ENCODE results near the gene ARAP1.

The ARAP1 gene

GRCh38 chr11:72702096-72702495, 50.1 kb downstream of the ARAP1 start:
- no peak for DNase-seq

GRCh38 chr11:72701466-72701865, 50.7 kb downstream of the ARAP1 start:
- DNase-seq, result no peak

- no peak for DNase-seq
Observed at GRCh38 chr11:72700146-72700545, 52.1 kb downstream of the ARAP1 start.

GRCh38 chr11:72697814-72698213, 54.4 kb downstream of the ARAP1 start:
- DNase-seq, result no peak

GRCh38 chr11:72696866-72697700, 55.1 kb downstream of the ARAP1 start:
- no peak for DNase-seq

- DNase-seq, result no peak
Observed at GRCh38 chr11:72695354-72695753, 56.9 kb downstream of the ARAP1 start.

- DNase-seq, result no peak
Observed at GRCh38 chr11:72693271-72693968, 58.8 kb downstream of the ARAP1 start.

GRCh38 chr11:72692498-72693237, 59.5 kb downstream of the ARAP1 start:
- DNase-seq, result no peak

GRCh38 chr11:72690166-72690565, 62.0 kb downstream of the ARAP1 start:
- no peak for DNase-seq

- no peak for DNase-seq
Observed at GRCh38 chr11:72688929-72689328, 63.3 kb downstream of the ARAP1 start.

- DNase-seq, result no peak
Observed at GRCh38 chr11:72688486-72688885, 63.7 kb downstream of the ARAP1 start.

GRCh38 chr11:72687326-72687725, 64.9 kb downstream of the ARAP1 start:
- DNase-seq, result no peak

- no peak for DNase-seq
Observed at GRCh38 chr11:72686639-72687220, 65.5 kb downstream of the ARAP1 start.

GRCh38 chr11:72685560-72686480, 66.4 kb downstream of the ARAP1 start:
- no peak for DNase-seq

GRCh38 chr11:72684236-72684912, 67.8 kb downstream of the ARAP1 start:
- peak; percentile 57 for DNase-seq

GRCh38 chr11:72683782-72684200, 68.4 kb downstream of the ARAP1 start:
- peak; percentile 75 for DNase-seq

- no peak for DNase-seq
Observed at GRCh38 chr11:72682858-72683243, 69.4 kb downstream of the ARAP1 start.

GRCh38 chr11:72682238-72682857, 69.9 kb downstream of the ARAP1 start:
- no peak for DNase-seq

GRCh38 chr11:72681226-72682153, 70.7 kb downstream of the ARAP1 start:
- no peak for DNase-seq
